ENCODE results near the gene FGD3.
"Not testable (repeated sequence)": the region's sequence is repeated elsewhere in the genome, so short reads cannot be mapped to it uniquely, and the experiment has no call there.

Gene FGD3

GRCh38 chr9:93009337-93010015 is 62.2 kb downstream of the FGD3 start:
- no peak for DNase-seq (ENCODE audit: low read depth in 2 of 2)

DNA sequence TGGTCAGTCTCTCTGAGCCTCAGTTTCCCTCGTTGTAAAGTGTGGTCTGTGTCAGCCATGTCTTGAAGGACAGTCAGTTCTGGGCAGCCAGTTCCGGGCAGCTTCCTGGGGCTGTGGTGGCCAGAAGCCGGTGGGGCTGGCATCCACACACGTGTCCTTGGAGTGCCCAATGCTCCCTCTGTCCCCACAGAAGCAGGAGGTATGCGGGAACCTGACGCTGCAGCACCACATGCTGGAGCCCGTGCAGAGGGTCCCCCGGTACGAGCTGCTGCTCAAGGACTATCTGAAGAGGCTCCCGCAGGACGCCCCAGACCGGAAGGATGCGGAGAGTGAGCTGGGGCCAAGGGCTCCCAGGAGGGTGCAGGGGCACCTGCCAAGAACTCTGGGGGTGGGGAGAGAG is 62.7 kb downstream of the FGD3 start:
- DNase-seq (ENCODE audit: low read depth in 2 of 2) = no peak

- DNase-seq (ENCODE audit: low read depth in 2 of 2) = no peak
Observed at GRCh38 chr9:93010704-93011103, 63.4 kb downstream of the FGD3 start.

DNA sequence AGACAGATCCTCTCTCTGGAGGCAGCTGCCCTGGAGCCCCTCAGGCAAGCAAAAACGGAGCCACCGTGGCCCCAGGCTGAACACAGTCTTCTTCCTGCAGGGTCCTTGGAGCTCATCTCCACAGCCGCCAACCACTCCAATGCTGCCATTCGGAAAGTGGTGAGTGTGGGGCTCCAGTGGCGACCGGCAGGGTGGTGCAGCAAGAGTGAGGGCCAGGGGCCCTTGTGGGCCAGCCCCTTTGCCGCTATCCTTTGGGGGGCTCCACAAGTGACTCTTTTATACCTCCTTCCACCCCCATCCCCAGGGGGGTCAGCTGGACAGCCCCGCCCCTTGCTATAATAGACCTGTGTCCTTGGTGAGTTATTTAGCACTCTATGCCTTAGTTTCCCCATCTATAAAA is 63.8 kb downstream of the FGD3 start:
- DNase-seq (ENCODE audit: low read depth in 2 of 2) = no peak

- no peak for DNase-seq (ENCODE audit: low read depth in 2 of 2)
Observed at GRCh38 chr9:93012963-93013855, 65.9 kb downstream of the FGD3 start.

GRCh38 chr9:93013856-93014582 is 66.7 kb downstream of the FGD3 start:
- no peak for DNase-seq (ENCODE audit: low read depth in 2 of 2)

DNA sequence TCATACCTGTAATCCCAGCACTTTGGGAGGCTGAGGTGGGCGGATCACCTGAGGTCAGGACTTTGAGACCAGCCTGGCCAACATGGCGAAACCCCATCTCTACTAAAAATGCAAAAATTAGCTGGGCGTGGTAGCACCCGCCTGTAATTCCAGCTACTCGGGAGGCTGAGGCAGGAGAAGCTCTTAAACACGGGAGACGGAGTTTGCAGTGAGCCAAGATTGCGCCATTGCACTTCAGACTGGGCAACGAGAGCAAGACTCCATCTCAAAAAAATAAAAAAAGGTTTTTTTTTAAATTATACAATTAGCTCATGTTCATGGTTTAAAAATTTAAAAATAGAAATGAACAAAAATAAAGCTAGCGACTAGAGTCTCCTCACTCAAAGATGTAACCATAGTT is 67.9 kb downstream of the FGD3 start:
- DNase-seq (ENCODE audit: low read depth in 2 of 2) = not testable (repeated sequence)

DNA sequence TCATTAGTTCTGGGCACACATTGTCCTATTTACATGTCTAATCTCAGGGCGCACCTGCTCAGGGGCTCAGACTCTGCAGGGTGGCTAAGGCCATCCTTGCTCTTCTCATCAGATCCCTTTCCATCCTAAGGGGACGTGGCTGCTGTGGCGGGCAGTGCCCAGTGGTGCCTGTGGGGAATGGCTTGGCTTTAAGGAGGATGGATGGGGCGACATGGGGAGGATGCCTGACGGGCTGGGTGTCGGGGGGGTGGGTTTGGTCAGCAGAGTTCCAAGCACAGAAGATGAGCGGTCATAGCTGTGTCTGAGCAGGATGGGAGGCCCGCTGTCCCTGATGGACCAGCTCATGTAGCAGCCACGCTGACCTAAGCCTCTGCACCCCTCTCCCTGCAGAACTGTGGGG is 70.3 kb downstream of the FGD3 start:
- no peak for DNase-seq (ENCODE audit: low read depth in 2 of 2)

GRCh38 chr9:93020151-93020550 is 72.8 kb downstream of the FGD3 start:
- DNase-seq (ENCODE audit: low read depth in 2 of 2) = no peak

GRCh38 chr9:93020771-93021670 is 73.7 kb downstream of the FGD3 start:
- DNase-seq (ENCODE audit: low read depth in 2 of 2) = no peak

- no peak for DNase-seq (ENCODE audit: low read depth in 2 of 2)
Observed at GRCh38 chr9:93022066-93022465, 74.7 kb downstream of the FGD3 start.

DNA sequence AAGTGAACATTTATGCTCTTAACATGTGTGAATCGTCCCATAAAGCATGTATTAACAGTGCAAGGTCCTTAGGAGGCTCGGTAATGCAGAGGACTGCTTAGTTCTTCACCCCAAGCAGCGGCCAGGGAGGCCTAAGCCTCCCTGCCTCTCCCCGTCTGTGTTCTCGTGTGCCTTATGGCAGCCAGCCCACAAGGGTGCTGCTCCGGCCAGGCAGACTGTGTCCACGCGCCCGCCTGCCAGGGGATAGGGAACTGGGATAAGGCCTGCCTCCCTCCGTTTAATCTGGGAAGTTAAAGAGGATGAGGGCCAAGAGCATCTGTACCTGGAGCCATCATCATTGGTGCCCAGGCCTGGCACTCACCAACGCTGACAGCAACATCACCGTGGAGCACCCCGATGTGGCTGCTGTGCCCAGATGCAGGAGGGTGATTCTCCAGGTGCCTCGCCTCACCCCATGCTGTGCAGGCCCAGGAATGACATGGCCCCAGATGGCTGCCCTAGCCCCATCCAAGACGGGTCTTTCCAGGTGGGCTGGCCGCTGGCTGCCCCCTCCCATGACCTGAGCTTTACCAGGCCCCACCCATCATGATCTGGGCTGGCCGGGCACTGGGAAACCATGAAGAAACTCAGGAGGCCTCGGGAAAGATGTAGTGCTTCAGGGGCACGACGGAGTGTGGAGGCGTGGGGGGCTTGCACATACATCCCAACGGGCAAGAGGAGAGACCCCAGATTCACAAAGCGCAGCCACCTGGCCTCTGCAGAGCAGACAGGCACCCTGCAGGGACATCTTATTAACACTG is 75.6 kb downstream of the FGD3 start:
- DNase-seq (ENCODE audit: low read depth in 2 of 2) = no peak

DNA sequence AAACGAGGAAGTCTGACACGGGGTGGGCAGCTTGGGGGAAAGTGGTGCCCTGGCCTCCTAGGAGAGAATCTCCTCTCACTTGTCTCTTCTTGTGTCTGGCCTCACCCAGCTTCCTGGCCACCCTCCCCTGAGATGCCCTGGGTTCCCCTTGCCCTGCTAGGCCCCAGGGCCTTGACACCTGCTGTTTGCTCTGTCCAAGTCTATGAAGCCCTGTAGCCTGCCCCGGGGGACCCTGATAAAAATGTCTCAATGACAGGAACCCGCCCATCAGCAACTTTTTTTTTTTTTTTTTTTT is 76.1 kb downstream of the FGD3 start:
- DNase-seq (ENCODE audit: low read depth in 2 of 2) = no peak

DNA sequence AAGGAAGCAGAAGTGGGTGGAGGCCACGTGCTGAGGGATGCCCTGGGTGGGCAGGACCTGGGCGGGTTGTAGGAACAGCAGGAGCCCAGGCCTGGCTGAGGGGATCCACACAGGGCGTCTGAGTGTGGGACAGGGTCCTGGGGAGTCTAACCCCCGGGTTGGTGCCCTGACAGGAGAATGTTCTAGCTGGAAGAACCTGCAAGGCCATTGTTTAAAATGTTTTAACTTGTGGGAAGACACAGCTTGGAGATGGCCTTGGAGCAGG is 77.3 kb downstream of the FGD3 start:
- DNase-seq (ENCODE audit: low read depth in 2 of 2) = no peak

DNA sequence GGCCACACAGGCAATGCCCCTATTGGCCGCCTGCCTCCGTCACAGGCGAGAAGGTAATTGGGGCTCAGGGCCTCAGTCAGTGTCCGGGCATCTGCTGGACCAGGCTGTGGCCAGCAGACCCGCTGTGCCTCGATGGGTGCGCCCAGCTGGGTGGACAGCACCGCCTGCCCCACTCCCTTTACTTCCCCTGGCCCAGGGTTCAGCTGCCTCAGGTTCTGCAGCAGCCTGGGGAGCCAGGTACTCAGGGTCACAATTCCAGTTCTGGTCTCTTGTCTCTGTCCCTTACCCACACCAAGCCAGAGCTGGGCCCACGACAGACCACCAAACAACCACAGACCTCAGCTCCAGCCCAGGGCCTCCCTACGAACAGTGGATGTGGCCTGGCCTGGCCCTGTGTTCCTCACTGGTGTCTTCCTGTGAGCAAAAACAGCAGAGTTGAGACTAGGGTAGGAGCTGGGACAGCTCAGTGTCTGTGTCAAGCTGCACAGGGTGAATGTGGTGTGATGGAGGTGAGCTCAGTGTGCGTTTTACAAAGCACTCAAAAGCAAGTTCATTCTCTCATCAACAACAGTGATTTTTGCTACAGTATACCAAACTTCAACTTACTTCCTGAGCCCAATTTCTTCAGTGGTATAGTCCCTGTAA is 77.8 kb downstream of the FGD3 start:
- no peak for DNase-seq (ENCODE audit: low read depth in 2 of 2)

DNA sequence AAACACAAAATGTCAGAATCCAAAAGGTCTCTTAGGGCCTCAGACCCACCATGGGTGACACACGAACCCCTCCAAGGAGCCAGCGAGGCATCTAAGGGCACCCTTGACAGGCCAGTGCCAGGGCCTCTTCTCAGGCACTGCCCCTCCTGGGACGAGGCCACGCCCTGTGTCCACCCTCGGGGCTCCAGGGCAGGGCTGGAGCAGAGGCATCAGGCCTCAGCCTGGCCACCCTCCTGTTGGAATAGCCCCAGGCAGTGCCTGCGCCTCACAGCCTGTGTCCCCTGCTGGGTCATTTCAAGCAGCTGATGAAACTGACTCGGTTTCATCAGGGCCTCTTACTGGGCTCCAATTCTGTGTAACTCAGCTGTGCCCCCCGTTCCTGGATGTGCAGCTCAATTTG is 78.4 kb downstream of the FGD3 start:
- no peak for DNase-seq (ENCODE audit: low read depth in 2 of 2)

DNA sequence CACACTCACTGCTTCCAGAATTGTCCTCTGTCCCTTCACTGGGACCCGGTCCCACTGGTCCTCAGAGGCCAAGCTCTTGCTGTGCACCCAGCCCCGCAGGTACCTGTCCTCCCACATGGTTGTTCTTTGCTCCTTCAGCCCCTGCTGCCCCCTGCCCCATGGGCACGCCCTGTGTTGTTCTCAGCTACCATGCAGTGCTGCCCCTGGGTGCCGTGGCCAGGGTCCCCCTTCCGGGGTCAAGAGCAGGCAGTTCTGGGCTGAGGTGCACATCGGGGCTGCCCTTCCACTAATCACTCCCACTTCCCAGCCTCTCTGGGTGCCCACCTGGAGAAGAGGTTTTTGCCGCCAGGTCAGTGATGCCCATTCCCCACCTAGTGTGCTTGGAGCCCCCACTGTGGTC is 79.3 kb downstream of the FGD3 start:
- DNase-seq (ENCODE audit: low read depth in 2 of 2) = no peak

DNA sequence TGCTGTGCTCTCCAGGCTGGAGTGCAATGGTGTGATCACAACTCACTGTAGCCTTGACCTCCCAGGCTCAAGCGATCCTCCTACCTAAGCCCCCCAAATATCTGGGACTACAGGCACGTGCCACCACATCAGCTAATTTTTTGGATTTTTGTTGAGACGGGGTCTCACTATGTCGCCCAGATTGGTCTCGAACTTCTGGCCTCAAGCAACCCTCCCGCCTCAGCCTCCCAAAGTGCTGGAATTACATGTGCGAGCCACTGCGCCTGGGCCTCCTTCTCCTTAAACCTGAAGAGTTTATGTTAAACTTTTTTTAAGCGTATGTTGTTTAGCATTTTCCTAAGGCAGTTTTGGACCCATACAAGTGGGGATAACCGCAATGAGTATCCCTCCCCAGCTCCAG is 80.4 kb downstream of the FGD3 start:
- no peak for DNase-seq (ENCODE audit: low read depth in 2 of 2)

DNA sequence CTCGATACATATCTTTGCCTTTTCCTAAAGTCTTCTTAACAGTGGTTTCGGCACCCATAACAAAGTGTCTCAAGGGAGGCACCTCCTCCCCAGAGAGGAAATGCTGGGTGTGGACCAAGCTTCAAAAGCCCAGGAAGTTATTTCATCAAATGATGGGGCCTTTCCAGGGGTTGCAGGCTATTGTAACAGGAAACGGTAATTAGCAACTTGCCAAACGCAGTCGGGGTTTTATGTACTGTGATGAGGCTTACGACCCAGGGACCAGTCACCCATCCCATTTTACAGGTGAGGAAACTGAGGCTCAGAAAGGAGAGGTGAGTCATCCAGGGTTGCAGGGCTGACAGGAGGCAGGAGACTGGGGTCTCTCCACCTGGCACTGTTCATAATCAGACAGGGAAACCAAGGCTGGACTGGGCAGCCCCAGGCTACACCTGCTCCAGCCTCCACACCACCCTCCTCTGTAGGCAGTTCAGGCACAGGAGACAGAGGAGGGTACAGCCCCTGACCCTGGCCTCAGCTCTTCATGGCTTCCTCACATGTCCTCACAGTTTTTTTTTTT is 81.2 kb downstream of the FGD3 start:
- DNase-seq (ENCODE audit: low read depth in 2 of 2) = peak in 1 of 2 donors; percentile 50
